ENCODE measurements around the gene CPNE2. TPM values are rescaled to one million over a fixed set of nuclear protein-coding genes. Genes with fewer than 3 reads are reported as not detected.
A peak's percentile ranks its signal among the peaks of the same experiment; 100 is the strongest.

CPNE2 gene
- total and polyA plus RNA-seq, 3 donors from 2014 or later: 18.3 to 51.8 (median 25.2) TPM

GRCh38 chr16:57151369-57151768 lies 59.0 kb downstream of the CPNE2 start:
- Histone ChIP-seq H3K9me3 (no peaks in the 10 kb centered on the region), H3K36me3 (ENCODE audit: low read depth, missing control alignments) (no peaks in the 10 kb centered on the region), H3K4me3 (no peak overlapping the region), H3K4me1 (peaks cover 25% of the 10 kb centered on the region), H3K27ac (peak overlapping the region; percentile 14 to 59), H3K27me3 (no peaks in the 10 kb centered on the region)
- intact Hi-C loops (cut with DNase I; ENCODE audit: low total_unique reads): no loop called here
- TF ChIP-seq POLR2A (IDR thresholded peaks at IDR 0.05) (no peak), CTCF (IDR thresholded peaks at IDR 0.05) (no peak)
- DNase-seq: no peak
- WGBS, 2 donors: 72 to 75% methylated on average over 2 of the region's 2 CpGs

- Histone ChIP-seq H3K4me3 (no peak overlapping the region), H3K36me3 (ENCODE audit: low read depth, missing control alignments) (no peaks in the 10 kb centered on the region), H3K27me3 (no peaks in the 10 kb centered on the region), H3K4me1 (peaks cover 25% of the 10 kb centered on the region), H3K9me3 (no peaks in the 10 kb centered on the region), H3K27ac (peak overlapping the region; percentile 14 to 59)
- TF ChIP-seq POLR2A (IDR thresholded peaks at IDR 0.05): no peak
- TF ChIP-seq CTCF (IDR thresholded peaks at IDR 0.05): no peak
- peak; percentile 56 for DNase-seq
- 61 to 71% methylated on average over 4 of the region's 4 CpGs for WGBS, 2 donors
- intact Hi-C loops (cut with DNase I; ENCODE audit: low total_unique reads): no loop called here
Measured at GRCh38 chr16:57152096-57153093, 60.0 kb downstream of the CPNE2 start.

GRCh38 chr16:57153841-57154240 lies 61.5 kb downstream of the CPNE2 start:
- 90 to 92% methylated on average over 6 of the region's 6 CpGs for WGBS, 2 donors
- no peak for DNase-seq
- no peaks in the 10 kb centered on the region for H3K9me3 ChIP-seq
- H3K27me3 ChIP-seq: no peaks in the 10 kb centered on the region
- TF ChIP-seq POLR2A (IDR thresholded peaks at IDR 0.05) (no peak), CTCF (IDR thresholded peaks at IDR 0.05) (no peak)
- intact Hi-C loops (cut with DNase I; ENCODE audit: low total_unique reads): no loop called here
- H3K27ac ChIP-seq: no peak overlapping the region
- H3K4me3 ChIP-seq: no peak overlapping the region
- peaks cover 20% of the 10 kb centered on the region for H3K4me1 ChIP-seq
- no peaks in the 10 kb centered on the region for H3K36me3 ChIP-seq (ENCODE audit: low read depth, missing control alignments)

GRCh38 chr16:57155702-57156350 lies 63.4 kb downstream of the CPNE2 start:
- intact Hi-C loops (cut with DNase I; ENCODE audit: low total_unique reads): no loop called here
- Histone ChIP-seq H3K4me1 (peaks cover 17% of the 10 kb centered on the region), H3K27ac (no peak overlapping the region), H3K9me3 (no peaks in the 10 kb centered on the region), H3K36me3 (ENCODE audit: low read depth, missing control alignments) (no peaks in the 10 kb centered on the region), H3K27me3 (no peaks in the 10 kb centered on the region), H3K4me3 (no peak overlapping the region)
- 83 to 91% methylated on average over 6 of the region's 6 CpGs for WGBS, 2 donors
- DNase-seq: no peak
- TF ChIP-seq CTCF (IDR thresholded peaks at IDR 0.05) (no peak), POLR2A (IDR thresholded peaks at IDR 0.05) (no peak)

All from testis (tissue), 3 donors.